Suprapubic skin (tissue), 4 donors: ENCODE results near the gene ADH6.

Experiments used
- POLR2A ChIP-seq, 2 donors: fragments of 450-650 bp; IDR thresholded peaks; one replicate each; pipeline ENCODE4 v1.6.1; 2017; ENCODE audit warnings: antibody characterized with exemption in 2 of 2, mild to moderate bottlenecking in 2 of 2, moderate library complexity in 2 of 2
- POLR2AphosphoS5 ChIP-seq, 3 donors: sonication (generic); formaldehyde crosslinking; IDR thresholded peaks; one replicate each; pipeline ENCODE4 v1.6.1; 2017; ENCODE audit warnings: antibody characterized with exemption in 3 of 3
- TF ChIP-seq, protein P1 (sequence below), 2 donors: fragments of 200-600 bp in 1 of 2; fragments of 450-650 bp in 1 of 2; sonication (generic) in 1 of 2; IDR thresholded peaks; one replicate each; pipeline ENCODE4 v1.5.1; 2016 to 2019; ENCODE audit warnings: antibody characterized with exemption in 2 of 2, mild to moderate bottlenecking in 1 of 2, moderate library complexity in 1 of 2

DNA sequence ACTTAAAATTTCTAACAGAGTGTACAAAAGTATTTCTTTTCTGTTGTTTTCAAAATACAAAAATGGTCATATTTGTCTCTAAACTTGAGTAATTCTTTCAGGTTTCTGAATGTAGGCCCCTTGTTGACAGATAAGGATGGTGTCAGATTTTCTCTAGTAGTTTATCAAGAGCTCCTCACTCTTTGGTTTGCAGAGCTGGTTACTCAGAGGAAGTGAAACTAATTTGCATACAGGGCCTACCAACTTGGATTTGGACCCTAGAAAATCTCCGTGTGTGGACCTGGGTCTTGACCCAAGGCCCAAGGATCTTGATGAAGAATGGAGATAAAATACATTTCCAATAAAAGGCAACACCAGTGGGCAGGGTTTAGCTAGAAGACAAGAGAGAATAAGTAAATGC is 433 bp upstream of the ADH6 start:
- TF ChIP-seq, protein P1, sequence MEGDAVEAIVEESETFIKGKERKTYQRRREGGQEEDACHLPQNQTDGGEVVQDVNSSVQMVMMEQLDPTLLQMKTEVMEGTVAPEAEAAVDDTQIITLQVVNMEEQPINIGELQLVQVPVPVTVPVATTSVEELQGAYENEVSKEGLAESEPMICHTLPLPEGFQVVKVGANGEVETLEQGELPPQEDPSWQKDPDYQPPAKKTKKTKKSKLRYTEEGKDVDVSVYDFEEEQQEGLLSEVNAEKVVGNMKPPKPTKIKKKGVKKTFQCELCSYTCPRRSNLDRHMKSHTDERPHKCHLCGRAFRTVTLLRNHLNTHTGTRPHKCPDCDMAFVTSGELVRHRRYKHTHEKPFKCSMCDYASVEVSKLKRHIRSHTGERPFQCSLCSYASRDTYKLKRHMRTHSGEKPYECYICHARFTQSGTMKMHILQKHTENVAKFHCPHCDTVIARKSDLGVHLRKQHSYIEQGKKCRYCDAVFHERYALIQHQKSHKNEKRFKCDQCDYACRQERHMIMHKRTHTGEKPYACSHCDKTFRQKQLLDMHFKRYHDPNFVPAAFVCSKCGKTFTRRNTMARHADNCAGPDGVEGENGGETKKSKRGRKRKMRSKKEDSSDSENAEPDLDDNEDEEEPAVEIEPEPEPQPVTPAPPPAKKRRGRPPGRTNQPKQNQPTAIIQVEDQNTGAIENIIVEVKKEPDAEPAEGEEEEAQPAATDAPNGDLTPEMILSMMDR (IDR thresholded peaks at IDR 0.05): no peak
- TF ChIP-seq POLR2A (IDR thresholded peaks at IDR 0.05) (no peak), POLR2AphosphoS5 (IDR thresholded peaks at IDR 0.05) (no peak)
